Thyroid gland (tissue), 4 donors: ENCODE data around the gene TOPBP1. TPM values are rescaled to one million over a fixed set of nuclear protein-coding genes. Genes with fewer than 3 reads are reported as not detected.
A peak's percentile ranks its signal among the peaks of the same experiment; 100 is the strongest.

Experiments used
- DNase-seq, 2 donors: peaks; one replicate each; pipeline ENCODE4 v3.0.0-alpha.2; 2019
- H3K27ac ChIP-seq, 3 donors: fragments of 200-600 bp; sonication (generic); 1 replicate in 2 of 3; 2 replicates in 1 of 3; pipeline ENCODE4 v1.5.1; 2016 to 2019; ENCODE audit warnings: mild to moderate bottlenecking in 1 of 3, moderate library complexity in 1 of 3
- H3K27me3 ChIP-seq: fragments of 200-600 bp; sonication (generic); one replicate; pipeline ENCODE4 v1.5.1; 2019
- H3K36me3 ChIP-seq, 2 donors: fragments of 200-600 bp; sonication (generic); one replicate each; pipeline ENCODE4 v1.5.1; 2016 to 2019
- H3K4me1 ChIP-seq, 2 donors: fragments of 200-600 bp; sonication (generic); one replicate each; pipeline ENCODE4 v1.5.1; 2017 to 2019
- H3K4me3 ChIP-seq, 3 donors: fragments of 200-600 bp; sonication (generic); replicated peaks in 1 of 3; 1 replicate in 2 of 3; 2 replicates in 1 of 3; pipeline ENCODE4 v1.5.1; 2016; ENCODE audit warnings: mild to moderate bottlenecking in 1 of 3
- H3K9me3 ChIP-seq: fragments of 200-600 bp; sonication (generic); one replicate; pipeline ENCODE4 v1.5.1; 2017
- CTCF ChIP-seq, 6 experiments: fragments of 200-600 bp in 3 of 6; fragments of 450-650 bp in 3 of 6; sonication (generic) in 3 of 6; IDR thresholded peaks; one replicate each; pipeline ENCODE4 v1.5.1; 2016 to 2019; ENCODE audit warnings: antibody characterized with exemption in 6 of 6, mild to moderate bottlenecking in 2 of 6, inconsistent platforms in 1 of 6, moderate library complexity in 1 of 6
- POLR2A ChIP-seq, 2 donors: fragments of 450-650 bp; IDR thresholded peaks; one replicate each; pipeline ENCODE4 v1.6.1; 2017; ENCODE audit warnings: antibody characterized with exemption in 2 of 2, mild to moderate bottlenecking in 2 of 2, moderate library complexity in 1 of 2
- WGBS, 2 donors: methylation state at CpG; one replicate each; pipeline ENCODE4 v1.1.5; 2017; 5-methylcytosine and 5-hydroxymethylcytosine counted together
- intact Hi-C: fragments of 100-400 bp; cut with DNase I; formaldehyde crosslinking; loops from one replicate; pipeline ENCODE4 v1.15.1; 2023
- total RNA-seq, 4 donors: library from RNA; depleted of rRNA; stranded (reverse); fragments of >200 nt; gene quantifications; one replicate each; pipeline ENCODE4 v1.2.3, GENCODE V29; 2016

Gene TOPBP1
- total RNA-seq, 4 donors from 2014 or later = 25.5 to 46.7 (median 29.4) TPM

- Histone ChIP-seq H3K27me3 (no peaks in the 10 kb centered on the region), H3K36me3 (no peaks in the 10 kb centered on the region), H3K4me3 (no peak overlapping the region), H3K4me1 (peaks cover 0 to 15% of the 10 kb centered on the region in 2 donors), H3K27ac (no peak overlapping the region), H3K9me3 (no peaks in the 10 kb centered on the region)
- 58 to 59% methylated on average over 7 of the region's 7 CpGs for WGBS, 2 donors
- TF ChIP-seq POLR2A (IDR thresholded peaks at IDR 0.05) = no peak
- TF ChIP-seq CTCF (IDR thresholded peaks at IDR 0.05) = peak; percentile 19 to 58 (median 44)
- intact Hi-C loops = no loop called here
- DNase-seq = no peak
Measured at GRCh38 chr3:133663569-133664313, 2.0 kb upstream of the TOPBP1 start.

GRCh38 chr3:133662278-133662651 is 524 bp upstream of the TOPBP1 start:
- TF ChIP-seq POLR2A (IDR thresholded peaks at IDR 0.05) (no peak), CTCF (IDR thresholded peaks at IDR 0.05) (no peak)
- 11 to 12% methylated on average over 7 of the region's 7 CpGs for WGBS, 2 donors
- H3K27me3 ChIP-seq = no peaks in the 10 kb centered on the region
- peak in 1 of 2 donors; percentile 4 for DNase-seq
- peak overlapping the region; percentile 35 to 92 (median 72) for H3K4me3 ChIP-seq
- intact Hi-C loops = no loop called here
- peak overlapping the region; percentile 40 to 76 (median 68) for H3K27ac ChIP-seq
- no peaks in the 10 kb centered on the region for H3K36me3 ChIP-seq
- no peaks in the 10 kb centered on the region for H3K9me3 ChIP-seq
- peaks cover 0 to 15% of the 10 kb centered on the region in 2 donors for H3K4me1 ChIP-seq

- WGBS, 2 donors = 71 to 80% methylated on average over 2 of the region's 2 CpGs
- DNase-seq = no peak
- no peak overlapping the region for H3K27ac ChIP-seq
- H3K9me3 ChIP-seq = no peaks in the 10 kb centered on the region
- H3K4me3 ChIP-seq = no peak overlapping the region
- TF ChIP-seq POLR2A (IDR thresholded peaks at IDR 0.05) (no peak), CTCF (IDR thresholded peaks at IDR 0.05) (no peak)
- peaks cover 0 to 15% of the 10 kb centered on the region in 2 donors for H3K4me1 ChIP-seq
- no peaks in the 10 kb centered on the region for H3K27me3 ChIP-seq
- peaks cover 4 to 8% of the 10 kb centered on the region in 2 donors for H3K36me3 ChIP-seq
- intact Hi-C loops = no loop called here
Measured at GRCh38 chr3:133659806-133660205, 1.9 kb downstream of the TOPBP1 start.

GRCh38 chr3:133655731-133656515 is 5.8 kb downstream of the TOPBP1 start:
- no peaks in the 10 kb centered on the region for H3K9me3 ChIP-seq
- no peak overlapping the region for H3K27ac ChIP-seq
- peaks cover 22 to 23% of the 10 kb centered on the region in 2 donors for H3K36me3 ChIP-seq
- WGBS, 2 donors = 96 to 97% methylated on average over 4 of the region's 4 CpGs
- intact Hi-C loops = no loop called here
- DNase-seq = no peak
- no peaks in the 10 kb centered on the region for H3K27me3 ChIP-seq
- TF ChIP-seq POLR2A (IDR thresholded peaks at IDR 0.05) = no peak
- TF ChIP-seq CTCF (IDR thresholded peaks at IDR 0.05) = no peak
- no peak overlapping the region for H3K4me3 ChIP-seq
- peaks cover 0 to 8% of the 10 kb centered on the region in 2 donors for H3K4me1 ChIP-seq
